ENCODE results near the gene LTBP1. TPM values are rescaled to one million over a fixed set of nuclear protein-coding genes. Genes with fewer than 3 reads are reported as not detected.

Gene LTBP1
- total RNA-seq, 4 donors from 2014 or later: 3.8 to 20.8 (median 11.3) TPM

- 27 to 36% methylated on average over 3 of the region's 3 CpGs for WGBS, 2 donors
- DNase-seq (ENCODE audit: low spot score in 2 of 2): peak in 1 of 2 donors; percentile 58
- TF ChIP-seq CTCF (IDR thresholded peaks at IDR 0.05) (no peak), POLR2A (IDR thresholded peaks at IDR 0.05) (no peak)
- intact Hi-C loops (cut with DNase I; ENCODE audit: low total_unique reads): no loop called here
- H3K4me3 ChIP-seq (ENCODE audit: low read depth, poor library complexity, severe bottlenecking): no peak overlapping the region
These were observed 351.5 kb downstream of the LTBP1 start for GRCh38 chr2:33298233-33298632.

GRCh38 chr2:33301355-33301754 lies 354.6 kb downstream of the LTBP1 start:
- H3K4me3 ChIP-seq (ENCODE audit: low read depth, poor library complexity, severe bottlenecking): no peak overlapping the region
- no peak for DNase-seq (ENCODE audit: low spot score in 2 of 2)
- intact Hi-C loops (cut with DNase I; ENCODE audit: low total_unique reads): no loop called here
- no peak for TF ChIP-seq CTCF (IDR thresholded peaks at IDR 0.05)
- no peak for TF ChIP-seq POLR2A (IDR thresholded peaks at IDR 0.05)
- WGBS, 2 donors: 97 to 98% methylated on average over 3 of the region's 3 CpGs

- intact Hi-C loops (cut with DNase I; ENCODE audit: low total_unique reads): no loop called here
- no peak overlapping the region for H3K4me3 ChIP-seq (ENCODE audit: low read depth, poor library complexity, severe bottlenecking)
- TF ChIP-seq CTCF (IDR thresholded peaks at IDR 0.05) (no peak), POLR2A (IDR thresholded peaks at IDR 0.05) (no peak)
- 71 to 81% methylated on average over 2 of the region's 2 CpGs for WGBS, 2 donors
- DNase-seq (ENCODE audit: low spot score in 2 of 2): no peak
These were observed 355.6 kb downstream of the LTBP1 start for GRCh38 chr2:33302348-33302747.

- TF ChIP-seq CTCF (IDR thresholded peaks at IDR 0.05) (no peak), POLR2A (IDR thresholded peaks at IDR 0.05) (no peak)
- DNase-seq (ENCODE audit: low spot score in 2 of 2): no peak
- intact Hi-C loops (cut with DNase I; ENCODE audit: low total_unique reads): no loop called here
- H3K4me3 ChIP-seq (ENCODE audit: low read depth, poor library complexity, severe bottlenecking): no peak overlapping the region
- 72 to 87% methylated on average over 10 of the region's 10 CpGs for WGBS, 2 donors
These were observed 357.5 kb downstream of the LTBP1 start for GRCh38 chr2:33304032-33304864.

GRCh38 chr2:33307659-33308270 lies 361.0 kb downstream of the LTBP1 start:
- 61 to 63% methylated on average over 9 of the region's 9 CpGs for WGBS, 2 donors
- no peak overlapping the region for H3K4me3 ChIP-seq (ENCODE audit: low read depth, poor library complexity, severe bottlenecking)
- intact Hi-C loops (cut with DNase I; ENCODE audit: low total_unique reads): no loop called here
- no peak for DNase-seq (ENCODE audit: low spot score in 2 of 2)
- no peak for TF ChIP-seq CTCF (IDR thresholded peaks at IDR 0.05)

Measured in lower leg skin (tissue), 4 donors.